Measurements from ENCODE around the gene SLC35A5. TPM values are rescaled to one million over a fixed set of nuclear protein-coding genes. Genes with fewer than 3 reads are reported as not detected.

SLC35A5 gene
- total and polyA plus RNA-seq, 9 of the 15 experiments (the other 6 are each of a cell fraction or from before 2014, with no cell fraction given) = 4.0 to 13.0 (median 9.7) TPM

DNA sequence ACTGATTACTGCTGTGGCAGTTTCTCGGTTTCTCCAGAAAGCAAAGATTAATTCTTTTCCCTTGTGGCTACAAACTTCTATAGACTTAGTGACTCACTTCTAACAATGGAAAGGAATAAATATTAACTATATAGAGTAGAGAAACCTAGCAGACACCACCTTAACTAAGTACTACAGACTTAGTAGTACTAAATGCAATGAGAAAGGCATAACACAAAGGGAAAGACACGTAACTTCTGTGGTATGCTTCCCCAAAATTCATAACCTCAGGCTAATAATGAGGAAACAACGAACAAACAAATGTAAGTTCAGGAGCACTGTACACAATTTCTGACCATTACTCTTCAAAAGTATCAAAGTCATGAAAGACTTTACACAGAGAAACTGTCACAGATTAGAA, 31.3 kb upstream of the SLC35A5 start (continued):
- TF ChIP-seq, protein P1, sequence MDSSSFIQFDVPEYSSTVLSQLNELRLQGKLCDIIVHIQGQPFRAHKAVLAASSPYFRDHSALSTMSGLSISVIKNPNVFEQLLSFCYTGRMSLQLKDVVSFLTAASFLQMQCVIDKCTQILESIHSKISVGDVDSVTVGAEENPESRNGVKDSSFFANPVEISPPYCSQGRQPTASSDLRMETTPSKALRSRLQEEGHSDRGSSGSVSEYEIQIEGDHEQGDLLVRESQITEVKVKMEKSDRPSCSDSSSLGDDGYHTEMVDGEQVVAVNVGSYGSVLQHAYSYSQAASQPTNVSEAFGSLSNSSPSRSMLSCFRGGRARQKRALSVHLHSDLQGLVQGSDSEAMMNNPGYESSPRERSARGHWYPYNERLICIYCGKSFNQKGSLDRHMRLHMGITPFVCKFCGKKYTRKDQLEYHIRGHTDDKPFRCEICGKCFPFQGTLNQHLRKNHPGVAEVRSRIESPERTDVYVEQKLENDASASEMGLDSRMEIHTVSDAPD (CRISPR knock-in tag; IDR thresholded peaks at IDR 0.05) = no peak
- TF ChIP-seq ZNF174 (CRISPR knock-in tag; IDR thresholded peaks at IDR 0.05) = no peak
- no peak for TF ChIP-seq BACH1 (tag; IDR thresholded peaks at IDR 0.05)
- TF ChIP-seq, protein P2, sequence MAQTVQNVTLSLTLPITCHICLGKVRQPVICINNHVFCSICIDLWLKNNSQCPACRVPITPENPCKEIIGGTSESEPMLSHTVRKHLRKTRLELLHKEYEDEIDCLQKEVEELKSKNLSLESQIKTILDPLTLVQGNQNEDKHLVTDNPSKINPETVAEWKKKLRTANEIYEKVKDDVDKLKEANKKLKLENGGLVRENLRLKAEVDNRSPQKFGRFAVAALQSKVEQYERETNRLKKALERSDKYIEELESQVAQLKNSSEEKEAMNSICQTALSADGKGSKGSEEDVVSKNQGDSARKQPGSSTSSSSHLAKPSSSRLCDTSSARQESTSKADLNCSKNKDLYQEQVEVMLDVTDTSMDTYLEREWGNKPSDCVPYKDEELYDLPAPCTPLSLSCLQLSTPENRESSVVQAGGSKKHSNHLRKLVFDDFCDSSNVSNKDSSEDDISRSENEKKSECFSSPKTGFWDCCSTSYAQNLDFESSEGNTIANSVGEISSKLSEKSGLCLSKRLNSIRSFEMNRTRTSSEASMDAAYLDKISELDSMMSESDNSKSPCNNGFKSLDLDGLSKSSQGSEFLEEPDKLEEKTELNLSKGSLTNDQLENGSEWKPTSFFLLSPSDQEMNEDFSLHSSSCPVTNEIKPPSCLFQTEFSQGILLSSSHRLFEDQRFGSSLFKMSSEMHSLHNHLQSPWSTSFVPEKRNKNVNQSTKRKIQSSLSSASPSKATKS (CRISPR knock-in tag; IDR thresholded peaks at IDR 0.05) = no peak
- no peak for TF ChIP-seq ZFX (CRISPR knock-in tag; IDR thresholded peaks at IDR 0.05)
- TF ChIP-seq, protein P3, sequence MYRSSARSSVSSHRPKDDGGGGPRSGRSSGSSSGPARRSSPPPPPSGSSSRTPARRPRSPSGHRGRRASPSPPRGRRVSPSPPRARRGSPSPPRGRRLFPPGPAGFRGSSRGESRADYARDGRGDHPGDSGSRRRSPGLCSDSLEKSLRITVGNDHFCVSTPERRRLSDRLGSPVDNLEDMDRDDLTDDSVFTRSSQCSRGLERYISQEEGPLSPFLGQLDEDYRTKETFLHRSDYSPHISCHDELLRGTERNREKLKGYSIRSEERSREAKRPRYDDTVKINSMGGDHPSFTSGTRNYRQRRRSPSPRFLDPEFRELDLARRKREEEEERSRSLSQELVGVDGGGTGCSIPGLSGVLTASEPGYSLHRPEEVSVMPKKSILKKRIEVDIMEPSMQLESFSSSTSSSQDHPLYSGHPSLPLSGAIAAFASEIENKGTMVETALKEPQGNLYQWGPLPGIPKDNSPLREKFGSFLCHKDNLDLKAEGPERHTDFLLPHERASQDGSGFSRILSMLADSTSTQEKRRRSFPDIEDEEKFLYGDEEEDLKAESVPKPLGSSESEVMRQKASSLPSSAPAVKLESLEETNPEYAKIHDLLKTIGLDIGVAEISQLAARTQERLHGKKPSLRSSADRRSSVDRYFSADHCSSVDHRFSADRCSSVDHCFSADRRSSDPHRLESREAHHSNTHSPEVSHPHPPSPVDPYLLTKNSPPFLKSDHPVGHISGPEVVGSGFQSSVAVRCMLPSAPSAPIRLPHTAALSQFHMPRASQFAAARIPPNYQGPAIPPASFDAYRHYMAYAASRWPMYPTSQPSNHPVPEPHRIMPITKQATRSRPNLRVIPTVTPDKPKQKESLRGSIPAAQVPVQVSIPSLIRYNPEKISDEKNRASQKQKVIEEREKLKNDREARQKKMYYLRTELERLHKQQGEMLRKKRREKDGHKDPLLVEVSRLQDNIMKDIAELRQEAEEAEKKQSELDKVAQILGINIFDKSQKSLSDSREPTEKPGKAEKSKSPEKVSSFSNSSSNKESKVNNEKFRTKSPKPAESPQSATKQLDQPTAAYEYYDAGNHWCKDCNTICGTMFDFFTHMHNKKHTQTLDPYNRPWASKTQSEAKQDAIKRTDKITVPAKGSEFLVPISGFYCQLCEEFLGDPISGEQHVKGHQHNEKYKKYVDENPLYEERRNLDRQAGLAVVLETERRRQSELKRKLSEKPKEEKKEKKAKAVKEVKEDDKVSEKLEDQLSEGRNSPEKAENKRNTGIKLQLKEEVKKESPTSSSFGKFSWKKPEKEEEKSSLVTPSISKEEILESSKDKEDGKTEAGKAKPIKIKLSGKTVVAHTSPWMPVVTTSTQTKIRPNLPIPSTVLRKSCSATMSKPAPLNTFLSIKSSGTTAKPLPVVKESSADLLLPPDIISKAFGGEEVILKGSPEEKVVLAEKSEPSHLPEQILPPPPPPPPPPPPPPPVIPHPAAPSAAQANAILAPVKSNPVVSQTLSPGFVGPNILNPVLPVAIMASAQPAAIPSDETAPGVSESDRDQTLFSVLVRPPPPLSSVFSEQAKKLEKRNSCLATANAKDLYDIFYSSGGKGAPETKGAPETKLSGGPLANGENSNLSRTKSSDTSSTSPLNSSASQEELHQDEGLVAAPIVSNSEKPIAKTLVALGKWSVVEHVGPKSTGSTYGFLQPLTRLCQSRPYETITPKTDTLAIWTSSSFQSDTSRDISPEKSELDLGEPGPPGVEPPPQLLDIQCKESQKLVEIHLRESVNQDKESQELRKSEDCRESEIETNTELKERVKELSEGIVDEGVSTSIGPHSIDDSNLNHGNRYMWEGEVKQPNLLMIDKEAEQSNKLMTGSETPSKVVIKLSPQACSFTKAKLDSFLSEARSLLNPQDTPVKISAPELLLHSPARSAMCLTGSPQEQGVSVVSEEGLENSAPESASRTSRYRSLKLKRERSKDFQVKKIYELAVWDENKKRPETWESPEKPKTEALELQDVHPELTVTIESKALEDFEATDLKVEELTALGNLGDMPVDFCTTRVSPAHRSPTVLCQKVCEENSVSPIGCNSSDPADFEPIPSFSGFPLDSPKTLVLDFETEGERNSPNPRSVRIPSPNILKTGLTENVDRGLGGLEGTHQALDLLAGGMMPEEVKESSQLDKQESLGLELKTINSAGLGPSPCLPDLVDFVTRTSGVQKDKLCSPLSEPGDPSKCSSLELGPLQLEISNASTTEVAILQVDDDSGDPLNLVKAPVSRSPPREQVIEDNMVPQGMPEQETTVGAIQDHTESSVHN (IDR thresholded peaks at IDR 0.05; ENCODE audit: borderline replicate concordance in 1 of 2, low read depth in 1 of 2) = no peak
- no peak for TF ChIP-seq ZNF217 (CRISPR knock-in tag; IDR thresholded peaks at IDR 0.05)
- TF ChIP-seq EGR1 (conservative IDR thresholded peaks at IDR 0.05) = no peak

Measured in K562 (cell line).